GM18498 (cell line): ENCODE measurements around the gene NOX3.

Experiments used
- ATAC-seq: cut with Tn5 transposase; IDR thresholded peaks from one replicate; pipeline ENCODE4 v1.9.1; 2021; ENCODE audit warnings: mild to moderate bottlenecking, moderate library complexity; ENCODE audit not compliant: unreplicated experiment

NOX3 gene

GRCh38 chr6:155434829-155435423 is 20.7 kb downstream of the NOX3 start:
- no peak for ATAC-seq

GRCh38 chr6:155434096-155434495 is 21.5 kb downstream of the NOX3 start:
- no peak for ATAC-seq

- ATAC-seq: no peak
Observed at GRCh38 chr6:155432293-155432692, 23.3 kb downstream of the NOX3 start.

GRCh38 chr6:155429321-155429893 is 26.2 kb downstream of the NOX3 start:
- no peak for ATAC-seq

- ATAC-seq: no peak
Observed at GRCh38 chr6:155426408-155426945, 29.2 kb downstream of the NOX3 start.

GRCh38 chr6:155424181-155424580 is 31.5 kb downstream of the NOX3 start:
- ATAC-seq: no peak

- ATAC-seq: no peak
Observed at GRCh38 chr6:155422635-155423034, 33.0 kb downstream of the NOX3 start.

- ATAC-seq: no peak
Observed at GRCh38 chr6:155420492-155420891, 35.1 kb downstream of the NOX3 start.

- no peak for ATAC-seq
Observed at GRCh38 chr6:155419161-155419560, 36.5 kb downstream of the NOX3 start.

- peak; percentile 66 for ATAC-seq
Observed at GRCh38 chr6:155418017-155418761, 37.5 kb downstream of the NOX3 start.

GRCh38 chr6:155417454-155417853 is 38.2 kb downstream of the NOX3 start:
- no peak for ATAC-seq

- no peak for ATAC-seq
Observed at GRCh38 chr6:155415953-155416352, 39.7 kb downstream of the NOX3 start.

- ATAC-seq: no peak
Observed at GRCh38 chr6:155414049-155414448, 41.6 kb downstream of the NOX3 start.

- no peak for ATAC-seq
Observed at GRCh38 chr6:155412335-155412734, 43.3 kb downstream of the NOX3 start.

GRCh38 chr6:155411154-155412052 is 44.2 kb downstream of the NOX3 start:
- no peak for ATAC-seq

GRCh38 chr6:155409391-155409790 is 46.2 kb downstream of the NOX3 start:
- ATAC-seq: no peak

- ATAC-seq: no peak
Observed at GRCh38 chr6:155408981-155409380, 46.7 kb downstream of the NOX3 start.

- ATAC-seq: no peak
Observed at GRCh38 chr6:155408231-155408630, 47.4 kb downstream of the NOX3 start.

GRCh38 chr6:155406801-155407200 is 48.8 kb downstream of the NOX3 start:
- ATAC-seq: no peak

GRCh38 chr6:155404937-155405336 is 50.7 kb downstream of the NOX3 start:
- ATAC-seq: no peak
